SU-DHL-6 (cell line): ENCODE measurements around the gene RASAL1.

Experiments
- EZH2phosphoT487 ChIP-seq: fragments of 200-600 bp; sonication (generic), shearing (Covaris generic); conservative IDR thresholded peaks from 2 replicates; pipeline ENCODE4 v1.6.1; 2018; ENCODE audit warnings: mild to moderate bottlenecking, antibody characterized with exemption, low read length, moderate library complexity, mixed read lengths
- TF ChIP-seq, protein P1 (sequence below): fragments of 200-600 bp; sonication (generic); IDR thresholded peaks from one replicate; pipeline ENCODE4 v1.5.1; 2017; ENCODE audit warnings: antibody characterized with exemption, mild to moderate bottlenecking, low read length, moderate library complexity; ENCODE audit not compliant: insufficient read depth, poor library complexity, severe bottlenecking

DNA sequence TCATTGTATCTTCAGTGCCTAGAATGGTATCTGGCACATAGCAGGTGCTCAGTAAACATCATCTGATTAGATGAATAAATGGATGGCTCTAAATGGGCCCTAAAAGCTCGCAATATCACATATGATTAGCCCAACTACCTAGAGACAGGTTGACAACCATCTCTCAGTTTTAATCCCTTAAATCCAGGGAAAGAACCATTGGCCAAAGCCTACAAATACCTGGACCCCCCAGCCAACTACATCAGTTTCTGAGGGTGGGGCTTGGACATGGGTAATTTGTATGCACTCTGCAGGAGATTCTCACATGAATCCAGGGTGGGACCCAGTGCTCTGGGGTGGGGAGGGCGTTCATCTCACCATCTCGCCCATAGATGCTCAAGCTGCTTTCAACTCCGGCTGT, 83.8 kb downstream of the RASAL1 start:
- TF ChIP-seq, protein P1, sequence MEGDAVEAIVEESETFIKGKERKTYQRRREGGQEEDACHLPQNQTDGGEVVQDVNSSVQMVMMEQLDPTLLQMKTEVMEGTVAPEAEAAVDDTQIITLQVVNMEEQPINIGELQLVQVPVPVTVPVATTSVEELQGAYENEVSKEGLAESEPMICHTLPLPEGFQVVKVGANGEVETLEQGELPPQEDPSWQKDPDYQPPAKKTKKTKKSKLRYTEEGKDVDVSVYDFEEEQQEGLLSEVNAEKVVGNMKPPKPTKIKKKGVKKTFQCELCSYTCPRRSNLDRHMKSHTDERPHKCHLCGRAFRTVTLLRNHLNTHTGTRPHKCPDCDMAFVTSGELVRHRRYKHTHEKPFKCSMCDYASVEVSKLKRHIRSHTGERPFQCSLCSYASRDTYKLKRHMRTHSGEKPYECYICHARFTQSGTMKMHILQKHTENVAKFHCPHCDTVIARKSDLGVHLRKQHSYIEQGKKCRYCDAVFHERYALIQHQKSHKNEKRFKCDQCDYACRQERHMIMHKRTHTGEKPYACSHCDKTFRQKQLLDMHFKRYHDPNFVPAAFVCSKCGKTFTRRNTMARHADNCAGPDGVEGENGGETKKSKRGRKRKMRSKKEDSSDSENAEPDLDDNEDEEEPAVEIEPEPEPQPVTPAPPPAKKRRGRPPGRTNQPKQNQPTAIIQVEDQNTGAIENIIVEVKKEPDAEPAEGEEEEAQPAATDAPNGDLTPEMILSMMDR: no peak
- no peak for TF ChIP-seq EZH2phosphoT487
